ENCODE measurements around the gene ZDHHC9.

GRCh38 chrX:129797251-129797906 is 46.3 kb downstream of the ZDHHC9 start:
- no peak for TF ChIP-seq POLR2A (IDR thresholded peaks at IDR 0.05)
- no peak for TF ChIP-seq CTCF (IDR thresholded peaks at IDR 0.05)
